IMR-90 (cell line): ENCODE data around the gene TENT5D. TPM values are rescaled to one million over a fixed set of nuclear protein-coding genes. Genes with fewer than 3 reads are reported as not detected.

Experiments used
- ATAC-seq: fragments of 200-7000 bp; cut with Tn5 transposase; 2 replicates; pipeline ENCODE4 v1.9.1; 2020; ENCODE audit warnings: low read depth, mild to moderate bottlenecking, moderate library complexity
- BruUV-seq: library from RNA; stranded (reverse); fragments of 400-500 nt; replicated peaks from 2 replicates; lab custom pipeline; 2021; lab: Mats Ljungman, UMichigan
- CTCF ChIA-PET: fragments of 300-600 bp; formaldehyde crosslinking; extraction: SDS; loops from one replicate; lab custom pipeline; 2021; ENCODE audit warnings: antibody characterized with exemption; lab: Yijun Ruan, JAX
- POLR2A ChIA-PET: fragments of 300-600 bp; sonication (Branson Sonifier 250); formaldehyde crosslinking; loops from one replicate; lab custom pipeline; 2022; ENCODE audit warnings: antibody characterized with exemption; ENCODE audit not compliant: unreplicated experiment; lab: Charles Lee
- DNase-seq: peaks from one replicate; pipeline ENCODE4 v3.0.0; 2013
- H2AFZ ChIP-seq: replicated peaks from 2 replicates; pipeline ENCODE3; 2013; ENCODE audit warnings: low read length, mild to moderate bottlenecking; ENCODE audit not compliant: poor library complexity
- H2AK5ac ChIP-seq: 2 replicates; pipeline ENCODE4 v1.6.1; 2013; ENCODE audit warnings: low read depth, low read length, inconsistent platforms
- H2AK9ac ChIP-seq: replicated peaks from 2 replicates; pipeline ENCODE3; 2013; ENCODE audit warnings: mild to moderate bottlenecking, low read depth, low read length, moderate library complexity; ENCODE audit not compliant: poor library complexity
- H2BK120ac ChIP-seq: 2 replicates; pipeline ENCODE4 v1.6.1; 2013; ENCODE audit warnings: low read depth, low read length, inconsistent platforms
- H2BK15ac ChIP-seq: 3 replicates; pipeline ENCODE4 v1.6.1; 2013; ENCODE audit warnings: low read depth, low read length, inconsistent platforms
- H2BK20ac ChIP-seq: 2 replicates; pipeline ENCODE4 v1.6.1; 2013; ENCODE audit warnings: low read depth, mild to moderate bottlenecking, inconsistent platforms, low read length, moderate library complexity
- H2BK5ac ChIP-seq: 2 replicates; pipeline ENCODE4 v1.6.1; 2013; ENCODE audit warnings: mild to moderate bottlenecking, low read depth, low read length, inconsistent platforms; ENCODE audit not compliant: poor library complexity, severe bottlenecking
- H3K14ac ChIP-seq: replicated peaks from 2 replicates; pipeline ENCODE4 v1.6.1; 2013; ENCODE audit warnings: low read depth, low read length, inconsistent platforms
- H3K18ac ChIP-seq: 2 replicates; pipeline ENCODE4 v1.6.1; 2013; ENCODE audit warnings: low read depth, low read length, control low read depth
- H3K23ac ChIP-seq: 2 replicates; pipeline ENCODE4 v1.6.1; 2013; ENCODE audit warnings: low read depth, low read length, inconsistent platforms
- H3K27ac ChIP-seq: 2 replicates; pipeline ENCODE4 v1.5.1; 2013; ENCODE audit warnings: mild to moderate bottlenecking, control low read depth, low read length; ENCODE audit not compliant: insufficient read depth
- H3K27me3 ChIP-seq: 2 replicates; pipeline ENCODE4 v1.6.1; 2013; ENCODE audit warnings: low read length; ENCODE audit not compliant: control insufficient read depth, insufficient read depth
- H3K36me3 ChIP-seq: 2 replicates; pipeline ENCODE4 v1.6.1; 2013; ENCODE audit warnings: low read length, mixed read lengths; ENCODE audit not compliant: control insufficient read depth, insufficient read depth
- H3K4ac ChIP-seq: 2 replicates; pipeline ENCODE4 v1.6.1; 2013; ENCODE audit warnings: low read depth, low read length, inconsistent platforms
- H3K4me1 ChIP-seq: 2 replicates; pipeline ENCODE4 v1.6.1; 2013; ENCODE audit warnings: low read length, mixed read lengths; ENCODE audit not compliant: control insufficient read depth, insufficient read depth
- H3K4me2 ChIP-seq: 2 replicates; pipeline ENCODE4 v1.6.1; 2013; ENCODE audit warnings: low read depth, mild to moderate bottlenecking, control low read depth, low read length, moderate library complexity
- H3K4me3 ChIP-seq: 2 replicates; pipeline ENCODE4 v1.5.1; 2013; ENCODE audit warnings: low read depth, mild to moderate bottlenecking, control low read depth, low read length, moderate library complexity; ENCODE audit not compliant: insufficient read depth
- H3K56ac ChIP-seq: 2 replicates; pipeline ENCODE4 v1.6.1; 2013; ENCODE audit warnings: low read length, inconsistent platforms; ENCODE audit not compliant: insufficient read depth; ENCODE audit errors: extremely low read depth
- H3K79me1 ChIP-seq, 2 experiments: 2 replicates each; pipeline ENCODE4 v1.6.1; 2013; ENCODE audit warnings: low read length in 2 of 2, inconsistent platforms in 1 of 2, low read depth in 1 of 2
- H3K9ac ChIP-seq: 2 replicates; pipeline ENCODE4 v1.6.1; 2013; ENCODE audit warnings: low read depth, low read length, control low read depth
- H3K9me1 ChIP-seq: 2 replicates; pipeline ENCODE4 v1.6.1; 2013; ENCODE audit warnings: low read length, inconsistent platforms; ENCODE audit not compliant: insufficient read depth
- H3K9me3 ChIP-seq: 2 replicates; pipeline ENCODE4 v1.6.1; 2013; ENCODE audit warnings: low read length; ENCODE audit not compliant: control insufficient read depth, insufficient read depth
- H4K20me1 ChIP-seq: 2 replicates; pipeline ENCODE4 v1.6.1; 2013; ENCODE audit warnings: low read length, inconsistent platforms; ENCODE audit not compliant: insufficient read depth
- H4K5ac ChIP-seq: 2 replicates; pipeline ENCODE4 v1.6.1; 2013; ENCODE audit warnings: mild to moderate bottlenecking, low read depth, low read length, control low read depth
- H4K8ac ChIP-seq, 2 experiments: 2 replicates each; pipeline ENCODE4 v1.6.1; 2013; ENCODE audit warnings: low read depth in 2 of 2, low read length in 2 of 2, control low read depth in 1 of 2, inconsistent platforms in 1 of 2
- H4K91ac ChIP-seq: 2 replicates; pipeline ENCODE4 v1.6.1; 2013; ENCODE audit warnings: low read depth, low read length, inconsistent platforms; ENCODE audit not compliant: insufficient read depth
- ELK1 ChIP-seq: fragments of 150-350 bp; IDR thresholded peaks from 2 replicates; pipeline ENCODE4 v1.6.1; 2016; ENCODE audit warnings: low read depth, mild to moderate bottlenecking, low read length, moderate library complexity, borderline replicate concordance
- FOS ChIP-seq: fragments of 150-350 bp; IDR thresholded peaks from 2 replicates; pipeline ENCODE4 v1.6.1; 2016; ENCODE audit warnings: low read depth, low read length
- MAZ ChIP-seq: IDR thresholded peaks from 2 replicates; pipeline ENCODE4 v1.6.1; 2012; ENCODE audit warnings: low read depth, mild to moderate bottlenecking, low read length, improper control_type of control experiment, moderate library complexity, borderline replicate concordance
- RCOR1 ChIP-seq: IDR thresholded peaks from 2 replicates; pipeline ENCODE4 v1.6.1; 2012; ENCODE audit warnings: mild to moderate bottlenecking, low read length, improper control_type of control experiment; ENCODE audit not compliant: insufficient replicate concordance
- SMC3 ChIP-seq: fragments of 150-350 bp; IDR thresholded peaks from 2 replicates; pipeline ENCODE4 v1.6.1; 2016; ENCODE audit warnings: low read depth, mild to moderate bottlenecking, antibody characterized with exemption, low read length, moderate library complexity
- dilution Hi-C: fragments of 300-500 bp; cut with HindIII; formaldehyde crosslinking; loops from one replicate; pipeline ENCODE4 v1.14.3; 2018; ENCODE audit warnings: low sequenced_read_pairs; ENCODE audit not compliant: unreplicated experiment
- in situ Hi-C: fragments of 300-500 bp; cut with MboI; formaldehyde crosslinking; loops from 3 replicates; pipeline ENCODE4 v1.14.3; 2019; ENCODE audit warnings: low sequenced_read_pairs, inconsistent platforms, mixed read lengths
- intact Hi-C: fragments of 100-400 bp; cut with micrococcal nuclease; formaldehyde crosslinking; loops from 2 replicates; pipeline ENCODE4 v1.10.0; 2022
- polyA plus RNA-seq, 3 experiments: library from polyadenylated mRNA; depleted of rRNA; stranded (reverse); fragments of >200 nt; gene quantifications; 2 replicates each; pipeline ENCODE4 v1.2.3, GENCODE V29; 2012; ENCODE audit warnings: low replicate concordance in 1 of 3
- total RNA-seq: library from RNA; depleted of rRNA; stranded (reverse); fragments of >200 nt; gene quantifications from 2 replicates; pipeline ENCODE4 v1.2.3, GENCODE V29; 2012
- TF ChIP-seq, protein P1 (sequence below): fragments of 150-350 bp; IDR thresholded peaks from 2 replicates; pipeline ENCODE4 v1.6.1; 2017; ENCODE audit warnings: mild to moderate bottlenecking, antibody characterized with exemption, low read length, low read depth

The TENT5D gene
- total and polyA plus RNA-seq, 2 of the 4 experiments (the other 2 are of a cell fraction): not detected

DNA sequence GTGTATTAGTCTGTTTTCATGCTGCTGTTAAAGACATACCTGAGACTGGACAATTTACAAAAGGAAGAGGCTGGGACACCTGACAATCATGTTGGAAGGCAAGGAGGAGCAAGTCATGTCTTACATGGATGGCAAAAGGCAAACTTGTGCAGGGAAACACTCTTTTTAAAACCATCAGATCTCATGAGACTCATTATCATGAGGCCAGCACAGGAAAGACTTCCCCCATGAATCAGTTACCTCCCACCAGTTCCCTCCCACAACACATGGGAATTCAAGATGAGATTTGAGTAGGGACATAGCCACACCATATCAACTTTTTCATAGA is 11.2 kb downstream of the TENT5D start:
- Histone ChIP-seq H3K56ac (no peak overlapping the region), H4K8ac (no peak overlapping the region), H3K14ac (no peak overlapping the region), H2BK20ac (no peak overlapping the region), H3K9ac (no peak overlapping the region), H3K9me1 (no peaks in the 10 kb centered on the region), H3K4me1 (no peaks in the 10 kb centered on the region), H2AK5ac (no peak overlapping the region), H4K20me1 (no peaks in the 10 kb centered on the region), H3K27me3 (no peaks in the 10 kb centered on the region), H3K4me2 (no peak overlapping the region), H2AFZ (no peak overlapping the region), H2BK15ac (no peak overlapping the region), H3K27ac (no peak overlapping the region), H3K23ac (no peak overlapping the region), H3K9me3 (no peaks in the 10 kb centered on the region; the same call in 1 of the 2 replicates), H3K4ac (no peak overlapping the region), H2BK120ac (no peak overlapping the region), H3K18ac (no peak overlapping the region), H4K5ac (no peak overlapping the region), H3K36me3 (no peaks in the 10 kb centered on the region), H3K79me1 (no peaks in the 10 kb centered on the region), H4K91ac (no peak overlapping the region), H2BK5ac (no peak overlapping the region), H3K4me3 (no peak overlapping the region), H2AK9ac (no peak overlapping the region)
- ATAC-seq (no peak), DNase-seq (no peak)
- dilution Hi-C loops (no loop called here), intact Hi-C loops (no loop called here), in situ Hi-C loops (no loop called here)
- CTCF ChIA-PET: no interaction called here
- POLR2A ChIA-PET: no interaction called here
- TF ChIP-seq MAZ (no peak), SMC3 (no peak), ELK1 (no peak), FOS (no peak), RCOR1 (no peak)
- TF ChIP-seq, protein P1, sequence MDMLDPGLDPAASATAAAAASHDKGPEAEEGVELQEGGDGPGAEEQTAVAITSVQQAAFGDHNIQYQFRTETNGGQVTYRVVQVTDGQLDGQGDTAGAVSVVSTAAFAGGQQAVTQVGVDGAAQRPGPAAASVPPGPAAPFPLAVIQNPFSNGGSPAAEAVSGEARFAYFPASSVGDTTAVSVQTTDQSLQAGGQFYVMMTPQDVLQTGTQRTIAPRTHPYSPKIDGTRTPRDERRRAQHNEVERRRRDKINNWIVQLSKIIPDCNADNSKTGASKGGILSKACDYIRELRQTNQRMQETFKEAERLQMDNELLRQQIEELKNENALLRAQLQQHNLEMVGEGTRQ: no peak
- no TSS peak for BruUV-seq
